ENCODE results near the gene ECI1. TPM values are rescaled to one million over a fixed set of nuclear protein-coding genes. Genes with fewer than 3 reads are reported as not detected.
"Not testable (repeated sequence)": the region's sequence is repeated elsewhere in the genome, so short reads cannot be mapped to it uniquely, and the experiment has no call there.

ECI1 gene
- total RNA-seq, 2 donors from 2014 or later, result 29.1 to 51.1 TPM

- H3K9me3 Mint-ChIP-seq; DNase-seq (ENCODE audit: low spot score); ATAC-seq; H3K36me3 Mint-ChIP-seq; H3K27me3 Mint-ChIP-seq: not testable (repeated sequence)
- Mint-ChIP-seq H3K27ac (peak overlapping the region; percentile 56 to 71), H3K4me1 (ENCODE audit: low read depth in 2 of 2) (peaks cover 21% of the 10 kb centered on the region in 2 donors), H3K4me3 (peak overlapping the region; percentile 38)
Observed at GRCh38 chr16:2203119-2203688, 48.2 kb downstream of the ECI1 start.

GRCh38 chr16:2200313-2200712, 51.1 kb downstream of the ECI1 start:
- H3K4me3 Mint-ChIP-seq, result no peak overlapping the region
- no peak overlapping the region for H3K27ac Mint-ChIP-seq
- DNase-seq (ENCODE audit: low spot score) (no peak), ATAC-seq (no peak)
- no peaks in the 10 kb centered on the region for H3K36me3 Mint-ChIP-seq
- H3K4me1 Mint-ChIP-seq (ENCODE audit: low read depth in 2 of 2), result peaks cover 7 to 10% of the 10 kb centered on the region in 2 donors
- peaks cover 7 to 10% of the 10 kb centered on the region in 2 donors for H3K27me3 Mint-ChIP-seq
- no peaks in the 10 kb centered on the region for H3K9me3 Mint-ChIP-seq

- H3K9me3 Mint-ChIP-seq, result no peaks in the 10 kb centered on the region
- no peaks in the 10 kb centered on the region for H3K36me3 Mint-ChIP-seq
- peaks cover 6 to 9% of the 10 kb centered on the region in 2 donors for H3K4me1 Mint-ChIP-seq (ENCODE audit: low read depth in 2 of 2)
- no peak for ATAC-seq
- H3K27ac Mint-ChIP-seq, result no peak overlapping the region
- peaks cover 7 to 14% of the 10 kb centered on the region in 2 donors for H3K27me3 Mint-ChIP-seq
- no peak overlapping the region for H3K4me3 Mint-ChIP-seq
- no peak for DNase-seq (ENCODE audit: low spot score)
Observed at GRCh38 chr16:2199621-2200139, 51.7 kb downstream of the ECI1 start.

GRCh38 chr16:2199095-2199494, 52.3 kb downstream of the ECI1 start:
- no peaks in the 10 kb centered on the region for H3K9me3 Mint-ChIP-seq
- no peak overlapping the region for H3K4me3 Mint-ChIP-seq
- ATAC-seq (no peak), DNase-seq (ENCODE audit: low spot score) (no peak)
- peaks cover 0 to 4% of the 10 kb centered on the region in 2 donors for H3K4me1 Mint-ChIP-seq (ENCODE audit: low read depth in 2 of 2)
- H3K27ac Mint-ChIP-seq, result no peak overlapping the region
- peaks cover 7 to 15% of the 10 kb centered on the region in 2 donors for H3K27me3 Mint-ChIP-seq
- H3K36me3 Mint-ChIP-seq, result no peaks in the 10 kb centered on the region

- peak overlapping the region; percentile 30 for H3K4me3 Mint-ChIP-seq
- H3K27me3 Mint-ChIP-seq, result peaks cover 7 to 15% of the 10 kb centered on the region in 2 donors
- H3K36me3 Mint-ChIP-seq, result no peaks in the 10 kb centered on the region
- no peak overlapping the region for H3K27ac Mint-ChIP-seq
- no peaks in the 10 kb centered on the region for H3K9me3 Mint-ChIP-seq
- H3K4me1 Mint-ChIP-seq (ENCODE audit: low read depth in 2 of 2), result peaks cover 0 to under 1% of the 10 kb centered on the region in 2 donors
- DNase-seq (ENCODE audit: low spot score), result no peak
- no peak for ATAC-seq
Observed at GRCh38 chr16:2198283-2198682, 53.1 kb downstream of the ECI1 start.

- Mint-ChIP-seq H3K9me3 (no peaks in the 10 kb centered on the region), H3K36me3 (no peaks in the 10 kb centered on the region), H3K4me3 (peak overlapping the region; percentile 30), H3K27me3 (peaks cover 7 to 15% of the 10 kb centered on the region in 2 donors), H3K4me1 (ENCODE audit: low read depth in 2 of 2) (no peaks in the 10 kb centered on the region), H3K27ac (no peak overlapping the region)
- DNase-seq (ENCODE audit: low spot score) (no peak), ATAC-seq (no peak)
Observed at GRCh38 chr16:2197765-2198164, 53.6 kb downstream of the ECI1 start.

- Mint-ChIP-seq H3K27ac (no peak overlapping the region), H3K36me3 (no peaks in the 10 kb centered on the region), H3K4me1 (ENCODE audit: low read depth in 2 of 2) (no peaks in the 10 kb centered on the region), H3K4me3 (peak overlapping the region; percentile 20), H3K9me3 (no peaks in the 10 kb centered on the region), H3K27me3 (peaks cover 7 to 18% of the 10 kb centered on the region in 2 donors)
- no peak for DNase-seq (ENCODE audit: low spot score)
- ATAC-seq, result no peak
Observed at GRCh38 chr16:2196981-2197511, 54.3 kb downstream of the ECI1 start.

GRCh38 chr16:2196162-2196980, 55.0 kb downstream of the ECI1 start, which contains the start of gene CASKIN1:
Gene CASKIN1 (minus strand): TSS chr16:2196605. CDS start chr16:2196432, 173 bp downstream.
- Mint-ChIP-seq H3K36me3 (no peaks in the 10 kb centered on the region), H3K4me3 (peak within 1 kb of the TSS; percentile 20), H3K4me1 (ENCODE audit: low read depth in 2 of 2) (no peaks in the 10 kb centered on the region), H3K27ac (no peak within 1 kb of the TSS), H3K9me3 (no peaks in the 10 kb centered on the region), H3K27me3 (peaks cover 7 to 18% of the 10 kb centered on the region in 2 donors)
- DNase-seq (ENCODE audit: low spot score) (no peak), ATAC-seq (peak in 1 of 2 donors; percentile 52)

- no peaks in the 10 kb centered on the region for H3K36me3 Mint-ChIP-seq
- H3K27me3 Mint-ChIP-seq, result peaks cover 7 to 18% of the 10 kb centered on the region in 2 donors
- ATAC-seq (no peak), DNase-seq (ENCODE audit: low spot score) (no peak)
- H3K9me3 Mint-ChIP-seq, result no peaks in the 10 kb centered on the region
- no peak overlapping the region for H3K27ac Mint-ChIP-seq
- no peak overlapping the region for H3K4me3 Mint-ChIP-seq
- no peaks in the 10 kb centered on the region for H3K4me1 Mint-ChIP-seq (ENCODE audit: low read depth in 2 of 2)
Observed at GRCh38 chr16:2195322-2196161, 55.8 kb downstream of the ECI1 start.

- H3K4me3 Mint-ChIP-seq, result no peak overlapping the region
- peaks cover 7 to 18% of the 10 kb centered on the region in 2 donors for H3K27me3 Mint-ChIP-seq
Observed at GRCh38 chr16:2194852-2195321, 56.5 kb downstream of the ECI1 start.

GRCh38 chr16:2194166-2194834, 57.1 kb downstream of the ECI1 start:
- Mint-ChIP-seq H3K4me1 (ENCODE audit: low read depth in 2 of 2) (no peaks in the 10 kb centered on the region), H3K27me3 (peaks cover 7 to 18% of the 10 kb centered on the region in 2 donors), H3K4me3 (no peak overlapping the region), H3K9me3 (no peaks in the 10 kb centered on the region), H3K36me3 (no peaks in the 10 kb centered on the region), H3K27ac (no peak overlapping the region)
- ATAC-seq (no peak), DNase-seq (ENCODE audit: low spot score) (no peak)

More at GRCh38 chr16:2194852-2195321, 56.5 kb downstream of the ECI1 start:
- H3K27ac Mint-ChIP-seq, result no peak overlapping the region
- no peaks in the 10 kb centered on the region for H3K4me1 Mint-ChIP-seq (ENCODE audit: low read depth in 2 of 2)
- DNase-seq (ENCODE audit: low spot score) (no peak), ATAC-seq (peak in 1 of 2 donors; percentile 44)
- no peaks in the 10 kb centered on the region for H3K36me3 Mint-ChIP-seq
- no peaks in the 10 kb centered on the region for H3K9me3 Mint-ChIP-seq

- Mint-ChIP-seq H3K36me3 (no peaks in the 10 kb centered on the region), H3K27ac (no peak overlapping the region), H3K27me3 (peaks cover 0 to 8% of the 10 kb centered on the region in 2 donors), H3K4me1 (ENCODE audit: low read depth in 2 of 2) (no peaks in the 10 kb centered on the region), H3K4me3 (no peak overlapping the region), H3K9me3 (no peaks in the 10 kb centered on the region)
- DNase-seq (ENCODE audit: low spot score) (no peak), ATAC-seq (no peak)
Observed at GRCh38 chr16:2191446-2191706, 60.0 kb downstream of the ECI1 start.
